M059J (cell line): ENCODE results near the gene CDC20B. TPM values are rescaled to one million over a fixed set of nuclear protein-coding genes. Genes with fewer than 3 reads are reported as not detected.
"Not testable (repeated sequence)": the region's sequence is repeated elsewhere in the genome, so short reads cannot be mapped to it uniquely, and the experiment has no call there.

ENCODE experiments used
- DNase-seq: peaks from one replicate; pipeline ENCODE4 v3.0.0-alpha.2; 2012; ENCODE audit warnings: low read depth
- total RNA-seq: library from RNA; depleted of rRNA; stranded (reverse); fragments of >200 nt; shearing (Covaris generic); gene quantifications from 2 replicates; pipeline ENCODE4 v1.2.3, GENCODE V29; 2014

CDC20B gene
- total RNA-seq, 1 experiment from 2014 or later: not detected

DNA sequence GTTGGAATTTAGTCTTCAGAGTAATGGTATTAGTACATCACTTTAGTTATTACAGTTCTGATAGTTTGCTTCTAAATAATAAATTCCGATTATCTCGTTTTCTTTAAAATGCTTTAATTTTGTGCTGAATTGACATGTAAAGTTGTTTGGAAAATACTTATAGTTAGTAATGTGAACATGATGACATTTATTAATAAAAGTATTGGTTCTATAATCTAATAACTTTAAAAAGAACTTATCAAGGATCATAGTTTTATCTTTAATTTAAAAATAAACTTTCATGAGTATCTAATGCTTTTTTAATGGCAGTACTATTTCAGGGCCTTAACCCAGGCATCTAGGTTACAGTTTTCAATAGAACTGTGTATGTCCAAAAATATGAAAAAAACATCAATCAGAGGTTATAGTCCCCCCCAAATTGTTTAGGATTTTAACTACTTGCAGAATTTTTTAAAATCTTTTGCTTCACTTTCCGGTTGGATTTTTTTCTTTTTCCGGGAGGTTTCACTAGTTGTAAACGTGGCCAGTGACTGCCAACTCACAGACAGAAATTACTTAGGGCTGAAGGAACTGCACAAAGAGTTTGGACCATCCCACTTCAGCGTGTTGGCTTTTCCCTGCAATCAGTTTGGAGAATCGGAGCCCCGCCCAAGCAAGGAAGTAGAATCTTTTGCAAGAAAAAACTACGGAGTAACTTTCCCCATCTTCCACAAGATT is 12.3 kb downstream of the CDC20B start:
- DNase-seq: peak; percentile 94

DNA sequence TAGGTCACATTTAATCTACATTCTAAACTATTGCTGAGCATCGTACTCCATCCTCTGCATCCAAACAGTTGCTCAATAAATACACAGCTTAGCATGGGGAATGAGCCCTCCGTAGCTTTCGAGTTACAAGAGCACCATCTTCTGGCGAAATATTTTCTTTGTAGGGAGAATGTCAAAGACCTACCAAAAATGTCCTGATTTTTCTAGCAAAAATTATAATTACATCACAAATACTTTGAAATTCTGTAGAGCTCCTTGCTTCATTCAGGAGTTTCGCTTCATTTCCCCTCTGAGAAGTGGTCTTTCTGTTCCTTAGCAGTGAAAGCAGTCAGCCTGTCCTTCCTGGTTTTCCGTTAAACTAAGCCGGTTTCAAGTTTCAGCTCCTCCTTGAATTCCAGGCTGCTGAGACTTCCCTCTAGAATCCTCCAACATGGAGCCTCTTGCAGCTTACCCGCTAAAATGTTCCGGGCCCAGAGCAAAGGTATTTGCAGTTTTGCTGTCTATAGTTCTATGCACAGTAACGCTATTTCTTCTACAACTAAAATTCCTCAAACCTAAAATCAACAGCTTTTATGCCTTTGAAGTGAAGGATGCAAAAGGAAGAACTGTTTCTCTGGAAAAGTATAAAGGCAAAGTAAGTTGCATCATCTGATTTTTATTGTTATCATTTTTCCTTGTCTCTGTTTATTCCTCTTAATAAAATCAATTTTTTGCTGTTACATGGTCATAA is 13.0 kb downstream of the CDC20B start, which contains the start of gene GPX8:
Gene GPX8, plus strand, starts transcription at position 409 of the 730 bp plus-strand sequence. Its CDS starts 22 bp downstream, at position 431.
- peak; percentile 89 for DNase-seq

GRCh38 chr5:55154873-55155272 is 18.1 kb downstream of the CDC20B start:
- DNase-seq: peak; percentile 75

DNA sequence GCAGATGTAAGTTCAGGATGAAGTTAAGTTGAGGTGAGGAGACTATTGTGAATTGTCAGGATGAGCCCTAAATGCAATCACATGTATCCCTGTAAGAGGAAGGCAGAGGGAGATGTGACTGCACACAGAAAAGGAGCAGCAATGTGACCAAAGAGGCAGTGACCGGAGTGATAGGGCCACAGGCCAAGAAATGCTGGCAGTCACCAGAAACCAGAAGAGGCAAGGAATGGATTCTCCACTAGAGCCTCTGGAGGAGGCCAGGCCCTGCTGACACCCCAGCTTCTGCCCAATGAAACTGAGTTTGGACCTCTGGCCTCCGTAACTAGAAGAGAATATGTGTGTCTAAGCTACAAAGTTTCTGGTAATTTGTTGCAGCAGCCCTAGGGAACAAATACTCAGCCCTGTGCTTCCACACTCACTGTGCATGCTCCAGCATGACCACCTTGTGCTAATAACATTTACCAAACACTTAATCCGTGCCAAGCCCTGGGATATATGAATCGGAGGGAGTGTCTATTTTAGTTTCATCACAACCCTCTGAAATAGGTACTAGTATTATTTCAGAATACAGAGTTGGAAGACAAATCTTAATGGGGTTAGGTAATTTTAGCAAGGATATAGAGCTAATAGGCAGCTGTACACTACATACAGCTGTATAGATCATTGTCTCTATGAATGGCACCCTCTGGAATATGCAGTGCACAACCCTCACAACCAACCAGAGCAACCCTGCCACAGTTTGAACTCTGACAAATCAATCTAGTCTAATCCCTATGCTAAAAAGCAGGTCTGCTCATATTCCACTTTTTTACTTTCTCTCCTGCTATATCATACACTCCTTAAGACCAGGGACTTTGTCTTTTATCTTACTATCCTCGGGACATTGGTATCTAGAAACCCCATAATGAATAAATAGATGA is 20.8 kb downstream of the CDC20B start:
- DNase-seq: peak; percentile 85

GRCh38 chr5:55149308-55149795 is 23.6 kb downstream of the CDC20B start:
- no peak for DNase-seq

- peak; percentile 85 for DNase-seq
These were observed 26.3 kb downstream of the CDC20B start for GRCh38 chr5:55146543-55147151.

DNA sequence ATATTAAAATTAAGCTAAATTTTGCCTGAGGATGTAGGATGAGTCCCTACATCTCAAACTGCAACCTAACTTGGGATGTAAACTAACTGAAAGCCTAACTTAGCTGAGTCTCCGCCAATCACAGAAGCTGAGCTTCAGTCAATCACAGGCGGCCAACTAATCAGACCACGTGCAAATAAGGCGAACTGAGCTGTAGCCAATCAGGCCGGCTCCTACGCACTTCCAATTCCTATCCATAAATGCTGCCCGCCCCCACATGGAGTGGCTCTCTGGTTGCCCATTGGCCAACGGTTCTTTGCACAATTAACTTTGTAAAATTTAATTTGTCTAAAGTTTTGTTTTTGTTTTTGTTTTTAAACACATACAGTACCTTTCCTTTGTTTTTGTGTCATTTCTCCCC is 26.9 kb downstream of the CDC20B start:
- DNase-seq: no peak

- no peak for DNase-seq
These were observed 29.4 kb downstream of the CDC20B start for GRCh38 chr5:55143624-55144023.

DNA sequence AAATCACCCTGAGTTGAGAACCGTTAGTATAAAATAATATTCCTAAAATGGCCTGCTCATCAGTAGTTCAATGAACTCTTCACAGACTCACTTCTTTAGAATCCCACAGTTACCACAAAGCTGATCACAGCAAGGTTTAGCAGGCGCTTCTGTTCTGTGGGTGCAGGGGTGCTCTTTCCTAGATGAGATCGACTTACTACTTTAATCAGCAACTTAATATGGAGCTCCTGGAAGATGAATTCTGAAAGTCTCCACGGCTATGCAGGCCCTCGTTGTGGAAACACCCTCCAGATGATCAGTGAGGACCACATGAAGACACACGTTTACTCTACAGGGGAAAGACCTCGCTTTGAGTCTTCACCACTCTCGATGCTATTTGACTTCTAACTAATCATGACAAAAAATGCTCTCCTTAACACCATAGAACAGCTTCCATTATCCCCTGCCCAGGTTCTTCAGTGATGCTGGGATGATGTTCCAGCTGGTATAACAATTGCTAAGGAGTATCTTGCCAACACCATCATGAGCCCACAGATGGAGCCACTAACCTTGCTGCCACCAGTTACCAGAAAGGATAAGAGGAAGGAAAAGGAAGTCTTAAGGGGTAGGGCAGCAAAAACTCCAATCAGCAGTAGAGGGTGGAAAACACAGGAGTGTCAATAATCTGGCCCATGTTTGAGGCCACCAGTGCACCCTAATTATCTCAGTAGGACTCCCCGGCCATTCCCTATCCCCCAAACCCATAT is 30.9 kb downstream of the CDC20B start:
- DNase-seq: no peak

- no peak for DNase-seq
These were observed 31.9 kb downstream of the CDC20B start for GRCh38 chr5:55140908-55141665.

DNA sequence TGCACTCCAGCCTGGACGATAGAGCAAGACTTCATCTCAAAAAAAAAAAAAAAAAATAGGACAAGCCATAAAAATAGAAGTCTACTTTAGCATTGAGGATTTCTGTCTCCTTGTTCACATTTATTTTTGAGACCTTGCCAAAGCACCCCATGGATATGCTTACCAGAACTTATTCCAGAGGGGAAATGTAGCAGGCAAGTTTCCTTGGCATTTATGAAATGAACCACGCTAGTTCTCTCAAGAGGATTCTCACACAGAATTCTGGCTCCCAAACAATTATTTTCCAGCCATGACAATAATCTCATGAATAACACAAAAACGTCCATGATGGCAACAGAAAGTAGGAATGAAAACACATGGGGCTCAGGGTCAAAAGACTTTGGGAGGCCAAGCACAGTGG is 36.5 kb downstream of the CDC20B start:
- no peak for DNase-seq

GRCh38 chr5:55134053-55134722 is 38.8 kb downstream of the CDC20B start:
- DNase-seq: no peak

DNA sequence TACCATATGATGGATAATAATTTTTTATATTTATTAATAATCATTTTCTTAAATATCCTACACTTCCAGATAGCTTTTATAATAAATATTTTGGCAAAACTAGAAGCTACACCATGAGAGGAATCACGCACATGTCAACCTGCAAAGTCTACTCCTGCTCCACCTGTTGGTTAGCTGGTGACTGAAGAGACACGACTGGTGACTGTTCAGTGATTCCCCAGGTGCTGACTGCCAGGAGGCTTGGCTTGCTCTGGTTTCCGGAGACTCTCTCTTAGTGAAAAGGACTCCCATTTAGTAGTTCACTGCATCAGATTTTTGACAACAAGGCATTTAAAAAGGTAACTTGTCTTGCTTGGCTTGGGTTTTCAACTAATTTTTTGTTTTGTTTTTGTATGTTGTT is 49.6 kb downstream of the CDC20B start:
- no peak for DNase-seq

DNA sequence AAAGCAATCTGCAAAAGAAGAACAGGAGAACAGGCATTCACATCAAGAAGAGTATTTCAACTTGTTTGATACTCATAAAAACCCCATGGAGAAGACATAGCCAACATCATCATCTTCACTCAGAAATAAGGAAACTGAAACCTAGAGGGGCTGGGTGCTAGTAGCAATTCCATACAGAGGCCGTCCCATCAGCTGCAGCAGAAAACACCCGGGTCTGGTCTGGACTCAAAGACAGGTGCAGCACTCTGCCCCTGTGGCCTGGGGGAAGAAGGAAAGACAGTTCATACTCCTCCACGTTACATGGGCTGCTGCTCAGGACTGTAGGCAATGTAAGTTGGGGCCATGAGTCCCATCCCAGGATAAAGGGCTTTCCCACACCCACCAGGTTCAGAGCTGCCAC is 58.9 kb downstream of the CDC20B start:
- no peak for DNase-seq

DNA sequence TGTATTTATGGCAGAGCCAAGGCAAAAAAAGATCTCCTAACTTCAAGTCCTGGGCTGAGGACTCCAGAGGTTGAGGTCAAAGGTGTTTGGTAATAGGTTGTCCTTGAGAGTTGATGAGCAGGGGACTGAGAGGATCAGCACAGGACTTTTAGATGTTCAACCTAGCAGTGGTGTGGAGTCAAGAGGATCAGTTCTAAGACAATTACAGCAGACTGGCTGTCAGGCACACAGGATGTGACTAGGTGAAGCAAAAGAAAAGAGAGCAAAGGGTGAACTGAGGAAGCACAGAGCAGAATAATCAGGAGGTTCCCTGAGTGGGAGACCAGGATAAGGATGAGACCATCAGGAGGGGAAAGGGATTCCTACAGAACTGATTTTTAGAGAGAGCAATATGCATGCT is 59.6 kb downstream of the CDC20B start:
- no peak for DNase-seq

DNA sequence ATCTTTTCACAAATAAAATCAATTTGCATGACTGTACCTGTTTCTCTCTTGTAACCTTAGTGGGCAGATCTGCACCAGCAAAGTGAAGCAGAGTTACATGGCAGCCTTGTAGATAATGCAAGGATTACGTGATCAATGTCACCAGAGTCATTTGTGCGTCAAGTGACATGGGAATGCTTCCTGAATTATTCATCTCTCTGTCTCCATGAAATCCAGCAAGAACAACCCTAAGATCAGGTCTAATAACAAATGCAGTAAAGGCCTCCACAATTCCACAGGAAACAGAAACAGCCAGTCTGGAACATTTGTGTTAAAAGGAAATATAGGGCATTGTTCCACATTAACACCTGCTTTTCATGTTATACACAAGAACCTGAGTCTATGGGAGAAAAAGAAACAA is 62.8 kb downstream of the CDC20B start:
- DNase-seq: no peak

GRCh38 chr5:55108661-55109060 is 64.3 kb downstream of the CDC20B start:
- peak; percentile 15 for DNase-seq

GRCh38 chr5:55105976-55106375 is 67.0 kb downstream of the CDC20B start:
- not testable (repeated sequence) for DNase-seq

DNA sequence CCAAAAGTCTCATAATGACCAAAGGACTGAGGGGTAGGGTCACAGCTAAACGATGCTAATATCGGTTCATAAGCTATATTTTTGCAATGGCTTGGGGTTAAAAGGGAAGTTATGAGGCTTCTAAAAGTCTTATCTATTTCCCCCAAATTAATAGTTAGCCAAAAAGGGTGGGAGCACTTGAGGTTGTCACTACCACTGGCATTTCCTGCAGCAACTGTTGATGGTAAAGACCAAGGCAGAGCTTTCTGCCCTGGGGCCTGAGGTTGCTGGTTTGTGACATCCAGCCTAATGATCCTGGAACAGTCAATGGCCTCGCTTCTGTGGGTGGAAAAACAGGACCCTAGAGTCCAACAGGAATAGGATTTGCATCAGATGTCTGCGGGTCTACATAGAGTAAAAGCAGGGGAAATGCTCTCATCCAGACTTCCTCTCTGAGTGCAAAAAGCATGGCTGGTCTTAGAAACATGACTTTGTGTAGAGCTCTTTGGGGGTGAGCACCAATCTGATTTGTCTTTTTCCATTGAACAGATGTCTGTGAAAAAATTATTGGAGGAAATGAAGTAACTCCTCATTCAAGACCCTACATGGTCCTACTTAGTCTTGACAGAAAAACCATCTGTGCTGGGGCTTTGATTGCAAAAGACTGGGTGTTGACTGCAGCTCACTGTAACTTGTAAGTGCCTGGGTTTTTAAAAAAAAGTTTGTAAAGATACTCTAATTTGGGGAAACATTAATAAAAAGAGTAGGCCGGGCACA is 67.9 kb downstream of the CDC20B start:
- no peak for DNase-seq
